Panc1 (cell line): ENCODE data around the gene PARD3.

Experiments used
- POLR2AphosphoS5 ChIP-seq: IDR thresholded peaks from 2 replicates; pipeline ENCODE4 v1.6.1; 2012; ENCODE audit warnings: mild to moderate bottlenecking, low read depth, low read length, moderate library complexity
- SIN3A ChIP-seq: IDR thresholded peaks from 2 replicates; pipeline ENCODE4 v1.6.1; 2012; ENCODE audit warnings: low read depth, mild to moderate bottlenecking, low read length, moderate library complexity, borderline replicate concordance; ENCODE audit not compliant: insufficient read depth
- TF ChIP-seq, protein P1 (sequence below): fragments of 450-650 bp; IDR thresholded peaks from 2 replicates; pipeline ENCODE4 v1.5.1; 2017; ENCODE audit warnings: mild to moderate bottlenecking

- TF ChIP-seq, protein P1, sequence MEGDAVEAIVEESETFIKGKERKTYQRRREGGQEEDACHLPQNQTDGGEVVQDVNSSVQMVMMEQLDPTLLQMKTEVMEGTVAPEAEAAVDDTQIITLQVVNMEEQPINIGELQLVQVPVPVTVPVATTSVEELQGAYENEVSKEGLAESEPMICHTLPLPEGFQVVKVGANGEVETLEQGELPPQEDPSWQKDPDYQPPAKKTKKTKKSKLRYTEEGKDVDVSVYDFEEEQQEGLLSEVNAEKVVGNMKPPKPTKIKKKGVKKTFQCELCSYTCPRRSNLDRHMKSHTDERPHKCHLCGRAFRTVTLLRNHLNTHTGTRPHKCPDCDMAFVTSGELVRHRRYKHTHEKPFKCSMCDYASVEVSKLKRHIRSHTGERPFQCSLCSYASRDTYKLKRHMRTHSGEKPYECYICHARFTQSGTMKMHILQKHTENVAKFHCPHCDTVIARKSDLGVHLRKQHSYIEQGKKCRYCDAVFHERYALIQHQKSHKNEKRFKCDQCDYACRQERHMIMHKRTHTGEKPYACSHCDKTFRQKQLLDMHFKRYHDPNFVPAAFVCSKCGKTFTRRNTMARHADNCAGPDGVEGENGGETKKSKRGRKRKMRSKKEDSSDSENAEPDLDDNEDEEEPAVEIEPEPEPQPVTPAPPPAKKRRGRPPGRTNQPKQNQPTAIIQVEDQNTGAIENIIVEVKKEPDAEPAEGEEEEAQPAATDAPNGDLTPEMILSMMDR, result no peak
- no peak for TF ChIP-seq POLR2AphosphoS5
- TF ChIP-seq SIN3A, result no peak
Measured at GRCh38 chr10:34596351-34596750, 218.7 kb downstream of the PARD3 start.
